GM19328 (cell line): Measurements from ENCODE around the gene GRK5.

ENCODE experiments used
- ATAC-seq: cut with Tn5 transposase; IDR thresholded peaks from one replicate; pipeline ENCODE4 v1.9.1; 2021; ENCODE audit warnings: mild to moderate bottlenecking, moderate library complexity; ENCODE audit not compliant: unreplicated experiment

GRK5 gene

GRCh38 chr10:119415121-119415520 lies 207.8 kb downstream of the GRK5 start:
- no peak for ATAC-seq

- ATAC-seq = no peak
Observed at GRCh38 chr10:119415536-119416503, 208.4 kb downstream of the GRK5 start.

GRCh38 chr10:119416855-119417254 lies 209.5 kb downstream of the GRK5 start:
- ATAC-seq = no peak

DNA sequence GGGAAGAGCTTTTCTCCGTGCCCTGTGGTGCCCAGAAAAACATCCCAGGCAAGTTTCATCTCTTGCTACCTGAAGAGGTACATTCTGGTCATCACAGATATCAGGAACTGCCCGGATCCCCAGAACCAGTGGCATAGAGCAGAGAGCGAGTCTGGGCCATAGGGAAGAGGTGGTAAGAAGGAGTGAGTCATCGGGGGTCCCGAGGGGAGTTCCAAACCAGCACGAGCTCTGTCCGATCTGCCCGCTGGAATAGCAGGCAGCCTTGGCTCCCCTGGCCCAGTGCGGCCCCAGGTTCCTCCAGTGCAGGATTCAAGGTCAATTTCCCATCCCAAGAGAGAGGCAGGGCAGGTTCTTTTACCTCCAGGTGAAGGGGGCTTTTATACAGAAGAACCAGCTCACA lies 210.5 kb downstream of the GRK5 start:
- no peak for ATAC-seq

- no peak for ATAC-seq
Observed at GRCh38 chr10:119418362-119418761, 211.0 kb downstream of the GRK5 start.

DNA sequence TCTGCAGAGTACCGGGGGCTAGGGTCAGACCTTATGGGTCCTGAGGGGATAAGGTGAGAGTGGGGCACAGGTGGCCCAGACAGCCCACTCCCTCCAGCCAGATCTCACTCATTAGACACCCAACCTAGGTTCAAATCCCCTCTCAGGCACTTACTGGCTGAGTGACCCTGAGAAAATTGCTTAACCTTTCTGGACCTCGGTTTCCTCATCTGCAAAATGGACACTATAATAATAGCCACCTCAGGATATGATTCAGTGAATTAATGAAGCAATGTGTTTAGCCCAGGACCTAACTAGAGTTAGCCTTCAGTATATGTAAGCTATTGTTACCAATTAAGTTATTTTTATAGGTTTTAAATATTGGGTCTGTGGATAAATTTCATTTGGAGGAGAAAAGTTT lies 212.6 kb downstream of the GRK5 start:
- ATAC-seq = no peak

DNA sequence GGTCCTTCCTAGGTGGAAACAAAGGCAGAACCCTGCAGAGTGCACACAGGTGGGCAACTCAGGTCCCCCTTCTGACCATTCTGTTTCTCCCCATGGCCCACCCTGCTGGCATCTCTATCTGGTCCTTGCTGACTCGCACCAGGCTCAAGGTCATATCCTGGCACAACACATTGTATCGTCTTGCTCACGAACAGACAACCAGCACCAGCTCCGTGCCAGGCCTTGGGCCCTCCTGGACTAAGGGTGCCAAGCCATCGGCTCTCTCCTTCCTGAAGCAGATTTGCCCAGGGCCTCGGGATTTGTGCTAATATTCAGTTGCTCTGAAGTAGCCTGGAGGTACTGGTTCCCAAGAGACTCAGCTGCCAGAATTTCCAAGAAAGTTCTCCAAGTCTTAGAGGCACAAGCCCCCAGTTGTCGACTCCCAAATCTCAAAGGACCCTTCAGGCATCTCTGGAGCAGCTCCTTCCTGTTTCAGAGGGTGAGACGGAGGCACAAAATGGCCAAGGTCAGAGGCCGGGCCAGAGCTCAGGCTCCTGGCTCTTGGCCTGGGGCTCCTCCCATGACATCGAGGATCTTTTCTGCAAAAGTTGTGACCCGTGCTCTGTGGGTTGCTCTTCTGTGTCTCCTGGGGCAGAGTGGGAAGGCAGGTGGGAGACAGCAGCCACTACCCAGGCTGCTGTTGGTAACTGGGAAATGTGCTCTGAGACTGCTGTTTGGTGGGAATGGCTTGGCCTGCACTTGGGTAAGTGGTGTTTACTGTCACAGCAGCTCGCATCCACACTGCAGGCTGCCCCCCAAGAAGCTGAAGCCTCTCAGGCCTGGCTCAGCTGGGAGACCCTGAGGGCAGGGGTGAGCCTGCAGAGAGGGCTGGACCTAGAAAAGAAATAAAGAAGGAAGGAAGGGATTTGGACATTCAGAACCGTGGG lies 213.8 kb downstream of the GRK5 start:
- ATAC-seq = no peak

GRCh38 chr10:119421891-119422681 lies 214.7 kb downstream of the GRK5 start:
- ATAC-seq = no peak

- no peak for ATAC-seq
Observed at GRCh38 chr10:119422682-119423509, 215.5 kb downstream of the GRK5 start.

DNA sequence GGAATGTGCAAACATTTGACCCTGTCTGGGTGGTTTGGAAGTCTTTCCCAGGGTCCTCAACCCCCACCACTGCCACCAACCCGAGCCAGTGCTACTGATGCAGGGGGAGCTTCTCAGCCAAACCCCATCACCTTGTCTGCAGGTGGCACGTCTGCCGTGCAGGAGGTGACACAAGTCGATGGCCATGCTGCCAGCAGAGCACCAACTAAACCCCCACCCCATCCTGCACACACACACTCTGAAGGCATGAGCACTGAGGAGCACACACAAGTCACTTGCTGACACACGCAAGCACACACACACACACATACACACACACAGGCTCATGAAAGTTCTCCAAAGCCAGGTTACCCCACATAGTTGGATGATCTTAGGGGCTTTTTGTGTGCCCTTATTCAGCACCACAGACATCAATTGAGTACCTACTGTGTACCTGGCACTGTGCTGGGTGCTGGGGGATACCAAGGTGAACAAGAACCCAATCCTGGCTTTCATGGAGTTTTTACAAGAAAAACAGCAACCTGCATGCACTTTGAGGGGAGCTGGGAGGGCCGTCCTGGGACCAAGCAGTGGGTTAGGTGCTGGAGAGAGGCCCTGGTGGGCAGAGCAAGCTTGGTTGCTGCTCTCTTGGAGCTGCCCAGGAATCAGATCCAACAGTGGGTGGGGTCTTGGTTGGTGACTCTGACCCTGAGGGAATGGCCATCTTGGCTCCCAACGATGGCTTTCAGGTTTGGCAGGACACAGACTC lies 216.3 kb downstream of the GRK5 start:
- ATAC-seq = no peak

DNA sequence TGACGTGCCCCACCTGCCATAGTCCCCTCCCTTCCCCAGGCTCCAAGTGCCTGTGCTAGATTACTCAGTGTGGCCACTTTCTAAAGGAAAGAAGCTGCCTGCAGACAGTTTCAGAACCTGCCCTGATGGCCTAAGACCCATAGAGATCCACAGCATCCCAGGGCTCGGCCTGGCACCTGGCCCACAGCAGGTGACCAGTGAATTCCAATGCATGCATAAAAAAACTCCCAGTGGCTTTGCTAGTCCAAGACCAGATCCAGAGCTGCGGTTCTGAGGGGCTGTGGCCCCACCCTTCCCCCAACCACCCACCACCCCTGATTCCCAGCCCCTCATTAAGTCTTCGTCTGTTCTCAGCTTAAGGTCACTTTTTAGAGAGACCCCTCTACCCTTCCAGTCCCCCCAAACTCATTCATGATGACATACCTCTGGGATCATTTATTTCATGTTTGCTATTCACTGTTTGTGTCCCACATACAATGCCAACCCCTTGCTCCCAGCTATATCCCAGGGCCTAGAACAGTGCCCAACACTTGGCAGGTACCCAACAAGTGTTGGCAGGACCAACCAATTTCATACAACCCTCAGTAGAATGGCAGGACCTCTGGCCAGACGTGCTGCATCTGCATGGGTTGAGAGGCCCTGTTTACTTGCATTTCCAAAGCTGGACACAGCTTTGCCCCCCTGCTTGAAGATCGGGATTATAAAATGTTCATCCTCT lies 217.0 kb downstream of the GRK5 start:
- ATAC-seq = no peak

- ATAC-seq = no peak
Observed at GRCh38 chr10:119425102-119425880, 217.9 kb downstream of the GRK5 start.

DNA sequence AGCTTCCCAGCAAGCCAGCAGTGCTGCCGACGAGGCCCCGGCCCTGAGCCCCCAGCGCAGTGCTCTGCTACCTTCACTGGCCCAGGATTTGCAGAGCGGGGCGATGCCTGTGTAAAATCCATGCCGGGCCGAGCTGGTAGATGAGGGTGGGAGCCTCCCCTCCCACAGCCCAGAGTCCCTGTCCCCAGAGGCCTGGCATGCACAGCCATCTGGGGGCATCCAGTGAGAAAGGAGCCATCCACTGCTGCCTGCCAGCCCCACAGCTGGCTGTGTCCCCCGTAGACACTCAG lies 218.5 kb downstream of the GRK5 start:
- no peak for ATAC-seq

- ATAC-seq = no peak
Observed at GRCh38 chr10:119426699-119427098, 219.3 kb downstream of the GRK5 start.

GRCh38 chr10:119427263-119427864 lies 220.0 kb downstream of the GRK5 start:
- no peak for ATAC-seq

GRCh38 chr10:119428789-119429188 lies 221.4 kb downstream of the GRK5 start:
- ATAC-seq = no peak

GRCh38 chr10:119429771-119430170 lies 222.4 kb downstream of the GRK5 start:
- ATAC-seq = no peak
